Subcutaneous abdominal adipose tissue (tissue), 5 donors: ENCODE results near the gene ANKMY2.
A peak's percentile ranks its signal among the peaks of the same experiment; 100 is the strongest.

Experiments used
- H3K27ac ChIP-seq: one replicate; pipeline ENCODE4 v1.7.0; 2013; ENCODE audit warnings: low read depth, mild to moderate bottlenecking, inconsistent platforms, low read length, moderate library complexity
- H3K27me3 ChIP-seq, 5 donors: one replicate each; pipeline ENCODE4 v1.7.0; 2013; ENCODE audit warnings: low read length in 5 of 5, inconsistent platforms in 1 of 5; ENCODE audit not compliant: control insufficient read depth in 5 of 5, insufficient read depth in 4 of 5
- H3K36me3 ChIP-seq, 5 donors: one replicate each; pipeline ENCODE4 v1.7.0; 2013; ENCODE audit warnings: low read length in 5 of 5; ENCODE audit not compliant: control insufficient read depth in 5 of 5, insufficient read depth in 5 of 5
- H3K4me1 ChIP-seq, 5 donors: one replicate each; pipeline ENCODE4 v1.7.0; 2013; ENCODE audit warnings: low read length in 5 of 5, mild to moderate bottlenecking in 3 of 5, moderate library complexity in 1 of 5; ENCODE audit not compliant: control insufficient read depth in 5 of 5, insufficient read depth in 5 of 5
- H3K4me3 ChIP-seq, 5 donors: one replicate each; pipeline ENCODE4 v1.7.0; 2013; ENCODE audit warnings: low read length in 5 of 5, low read depth in 1 of 5
- H3K9ac ChIP-seq, 5 donors: one replicate each; pipeline ENCODE4 v1.7.0; 2013; ENCODE audit warnings: low read length in 5 of 5, mild to moderate bottlenecking in 4 of 5, moderate library complexity in 3 of 5
- H3K9me3 ChIP-seq, 5 donors: one replicate each; pipeline ENCODE4 v1.7.0; 2013; ENCODE audit warnings: low read length in 5 of 5; ENCODE audit not compliant: control insufficient read depth in 5 of 5
- donor health status: healthy.
- donor health status: healthy.
- donor health status: healthy.
- donor health status: healthy.
- donor health status: healthy.

ANKMY2 gene

DNA sequence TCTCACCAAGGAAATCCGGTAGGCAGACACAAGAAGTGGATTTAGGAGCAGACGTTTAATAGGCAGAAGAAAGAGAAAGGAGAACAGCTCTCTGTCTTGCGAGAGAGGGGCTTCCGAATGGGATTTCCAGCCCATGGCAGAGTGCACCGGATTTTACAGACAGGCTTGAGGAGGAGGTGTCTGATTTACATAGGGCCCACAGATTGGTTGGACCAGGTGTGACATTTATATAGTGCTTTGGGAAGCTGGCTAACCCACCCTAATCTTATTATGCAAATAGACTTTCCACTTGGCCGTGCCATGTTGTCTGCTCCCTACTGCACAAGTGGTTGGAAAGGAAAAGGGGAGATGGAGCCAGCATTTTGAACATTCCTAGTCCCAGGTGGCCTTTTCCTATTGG lies 57.8 kb downstream of the ANKMY2 start:
- Histone ChIP-seq H3K36me3 (no peaks in the 10 kb centered on the region), H3K9me3 (peaks cover 0 to 6% (median 0%) of the 10 kb centered on the region in 5 donors), H3K27me3 (no peaks in the 10 kb centered on the region), H3K27ac (no peak overlapping the region), H3K4me1 (peaks cover 0 to 10% (median 4%) of the 10 kb centered on the region in 5 donors), H3K4me3 (peak overlapping the region in 1 of 5 donors; percentile 25), H3K9ac (no peak overlapping the region)

GRCh38 chr7:16587129-16587528 lies 58.4 kb downstream of the ANKMY2 start:
- Histone ChIP-seq H3K27ac (no peak overlapping the region), H3K4me1 (peaks cover 0 to 10% (median 4%) of the 10 kb centered on the region in 5 donors), H3K9ac (no peak overlapping the region), H3K36me3 (no peaks in the 10 kb centered on the region), H3K4me3 (no peak overlapping the region), H3K27me3 (no peaks in the 10 kb centered on the region), H3K9me3 (peaks cover 0 to 6% (median 0%) of the 10 kb centered on the region in 5 donors)

DNA sequence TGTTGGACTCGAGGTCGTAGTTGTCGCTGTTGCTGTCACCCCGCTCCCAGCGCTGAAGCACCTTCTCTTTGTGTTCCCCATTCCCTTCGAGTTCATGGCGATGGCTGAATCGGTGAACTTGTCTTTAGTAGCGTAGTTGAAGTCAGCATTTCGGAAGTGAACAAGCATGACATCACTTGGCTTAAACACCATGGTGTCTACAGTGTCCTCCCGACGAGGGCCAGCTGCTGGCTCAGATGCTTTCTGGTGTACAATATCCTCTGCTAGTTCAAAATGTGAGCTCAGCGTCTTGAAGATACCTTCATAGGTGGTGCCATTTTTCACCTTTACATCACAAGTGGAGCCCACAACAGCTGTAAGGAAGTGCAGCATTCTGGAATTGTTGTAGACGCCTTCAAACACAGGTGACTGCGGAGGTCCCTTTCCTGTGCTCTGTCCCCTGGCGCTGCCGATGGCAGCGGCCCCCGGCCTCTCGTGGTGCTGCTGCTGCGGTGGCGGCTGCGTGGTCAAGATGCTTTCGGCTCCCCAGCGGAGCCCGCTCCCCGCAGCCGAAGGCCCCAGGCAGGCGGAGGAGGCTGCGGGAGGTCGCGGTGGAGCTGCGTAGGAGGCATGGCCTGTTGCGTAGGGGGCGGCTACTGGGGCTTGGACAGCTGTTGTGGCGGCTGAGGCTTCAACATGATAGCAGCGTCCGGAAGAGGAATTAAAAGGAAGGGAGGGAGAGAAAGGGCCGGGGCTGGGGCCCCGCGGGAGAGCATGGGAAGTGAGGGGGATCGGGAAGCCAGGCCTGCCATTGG lies 59.3 kb downstream of the ANKMY2 start:
- Histone ChIP-seq H3K27ac (no peak overlapping the region), H3K9me3 (peaks cover 0 to 6% (median 0%) of the 10 kb centered on the region in 5 donors), H3K4me3 (peak overlapping the region in 1 of 5 donors; percentile 29), H3K4me1 (peaks cover 0 to 10% (median 4%) of the 10 kb centered on the region in 5 donors), H3K36me3 (no peaks in the 10 kb centered on the region), H3K27me3 (no peaks in the 10 kb centered on the region), H3K9ac (no peak overlapping the region)

- Histone ChIP-seq H3K9me3 (peaks cover 0 to 6% (median 0%) of the 10 kb centered on the region in 5 donors), H3K36me3 (no peaks in the 10 kb centered on the region), H3K4me3 (no peak overlapping the region), H3K4me1 (peaks cover 0 to 10% (median 4%) of the 10 kb centered on the region in 5 donors), H3K27me3 (no peaks in the 10 kb centered on the region), H3K9ac (no peak overlapping the region), H3K27ac (no peak overlapping the region)
Measured at GRCh38 chr7:16585540-16585939, 60.0 kb downstream of the ANKMY2 start.

- H3K27me3 ChIP-seq = no peaks in the 10 kb centered on the region
- H3K9me3 ChIP-seq = peaks cover 0 to 6% (median 0%) of the 10 kb centered on the region in 5 donors
- H3K36me3 ChIP-seq = no peaks in the 10 kb centered on the region
- no peak overlapping the region for H3K4me3 ChIP-seq
- no peak overlapping the region for H3K9ac ChIP-seq
- H3K27ac ChIP-seq = no peak overlapping the region
- H3K4me1 ChIP-seq = peaks cover 0 to 5% (median 4%) of the 10 kb centered on the region in 5 donors
Measured at GRCh38 chr7:16583834-16584233, 61.7 kb downstream of the ANKMY2 start.

- Histone ChIP-seq H3K27me3 (no peaks in the 10 kb centered on the region), H3K36me3 (no peaks in the 10 kb centered on the region), H3K9me3 (peaks cover 0 to 6% (median 0%) of the 10 kb centered on the region in 5 donors), H3K9ac (no peak overlapping the region), H3K4me1 (no peaks in the 10 kb centered on the region), H3K27ac (no peak overlapping the region), H3K4me3 (no peak overlapping the region)
Measured at GRCh38 chr7:16581286-16581685, 64.3 kb downstream of the ANKMY2 start.

GRCh38 chr7:16579216-16579615 lies 66.3 kb downstream of the ANKMY2 start:
- no peaks in the 10 kb centered on the region for H3K4me1 ChIP-seq
- no peak overlapping the region for H3K9ac ChIP-seq
- no peaks in the 10 kb centered on the region for H3K9me3 ChIP-seq
- H3K27ac ChIP-seq = no peak overlapping the region
- H3K4me3 ChIP-seq = no peak overlapping the region
- H3K36me3 ChIP-seq = no peaks in the 10 kb centered on the region
- no peaks in the 10 kb centered on the region for H3K27me3 ChIP-seq

- Histone ChIP-seq H3K27me3 (no peaks in the 10 kb centered on the region), H3K36me3 (no peaks in the 10 kb centered on the region), H3K4me3 (no peak overlapping the region), H3K9ac (no peak overlapping the region), H3K9me3 (no peaks in the 10 kb centered on the region), H3K4me1 (no peaks in the 10 kb centered on the region), H3K27ac (no peak overlapping the region)
Measured at GRCh38 chr7:16571941-16572340, 73.6 kb downstream of the ANKMY2 start.

DNA sequence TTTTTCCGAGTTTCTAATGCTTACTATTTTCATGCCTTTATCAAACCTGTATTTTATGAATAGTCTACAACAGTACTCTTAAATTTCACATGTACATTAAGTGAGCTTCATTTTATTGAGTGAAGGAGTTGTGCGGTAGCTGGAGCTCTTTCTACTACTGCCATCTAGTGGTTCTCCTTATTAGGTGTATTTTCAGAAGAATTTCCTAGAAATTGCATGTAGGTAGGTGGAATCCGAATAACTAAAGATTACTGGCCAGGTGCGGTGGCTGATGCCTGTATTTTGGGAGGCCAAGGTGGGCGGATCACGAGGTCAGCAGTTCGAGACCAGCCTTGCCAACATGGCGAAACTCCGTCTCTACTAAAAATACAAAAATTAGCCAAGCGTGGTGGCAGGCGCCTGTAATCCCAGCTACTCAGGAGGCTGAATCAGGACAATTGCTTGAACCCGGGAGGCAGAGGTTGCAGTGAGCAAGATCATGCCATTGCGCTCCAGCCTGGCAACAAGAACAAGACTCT lies 80.6 kb downstream of the ANKMY2 start:
- Histone ChIP-seq H3K4me1 (no peaks in the 10 kb centered on the region), H3K36me3 (no peaks in the 10 kb centered on the region), H3K4me3 (no peak overlapping the region), H3K9me3 (no peaks in the 10 kb centered on the region), H3K9ac (no peak overlapping the region), H3K27ac (no peak overlapping the region), H3K27me3 (no peaks in the 10 kb centered on the region)

DNA sequence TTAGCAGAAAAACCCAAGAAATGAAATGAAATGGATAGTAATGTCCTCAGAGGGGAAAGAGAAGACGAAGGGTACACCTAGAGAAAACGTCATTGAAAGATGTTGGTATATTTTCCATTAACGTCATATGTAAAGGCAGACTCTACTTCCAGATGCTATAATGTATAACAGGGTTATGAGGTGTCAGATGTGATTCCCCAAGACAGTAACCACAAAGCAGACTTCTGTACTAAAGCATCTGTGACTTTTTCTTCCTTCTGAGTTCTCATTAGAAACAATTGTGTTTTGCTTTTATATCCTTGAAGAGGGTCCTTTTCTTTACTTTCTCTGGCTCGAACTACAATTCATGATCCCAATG lies 81.6 kb downstream of the ANKMY2 start:
- H3K36me3 ChIP-seq = no peaks in the 10 kb centered on the region
- no peak overlapping the region for H3K27ac ChIP-seq
- H3K27me3 ChIP-seq = no peaks in the 10 kb centered on the region
- no peak overlapping the region for H3K9ac ChIP-seq
- H3K4me3 ChIP-seq = no peak overlapping the region
- H3K9me3 ChIP-seq = no peaks in the 10 kb centered on the region
- H3K4me1 ChIP-seq = no peaks in the 10 kb centered on the region
